ENCODE measurements around the gene LIN37. TPM values are rescaled to one million over a fixed set of nuclear protein-coding genes. Genes with fewer than 3 reads are reported as not detected.

Gene LIN37
- 11.7 and 13.5 TPM in 2 replicates for total RNA-seq

GRCh38 chr19:35748106-35749020 lies at the start of gene LIN37:
Gene LIN37 (plus strand): TSS chr19:35748576. CDS start chr19:35748725, 149 bp downstream.

GRCh38 chr19:35704218-35704617 lies 44.2 kb upstream of the LIN37 start, which contains the start of gene ZBTB32:
Gene ZBTB32 (plus strand): TSS chr19:35704558. CDS start chr19:35714627, 10,069 bp downstream.

GRCh38 chr19:35717665-35718344 lies 30.6 kb upstream of the LIN37 start, which contains the start of gene KMT2B:
Gene KMT2B (plus strand): TSS chr19:35718003. CDS start chr19:35718019, 16 bp downstream.

GRCh38 chr19:35742121-35742724 lies 6.2 kb upstream of the LIN37 start, which contains the start of gene IGFLR1:
Gene IGFLR1 (minus strand): TSS chr19:35742452. CDS start chr19:35741180, 1,272 bp downstream.

GRCh38 chr19:35745328-35746086 lies 2.9 kb upstream of the LIN37 start, which contains the start of the genes PSENEN and U2AF1L4:
Gene PSENEN (plus strand): TSS chr19:35745651. CDS start chr19:35745931, 280 bp downstream.
Gene U2AF1L4 (minus strand): TSS chr19:35745418. CDS start chr19:35745391, 27 bp downstream.

GRCh38 chr19:35756377-35757230 lies 8.2 kb downstream of the LIN37 start, which contains the start of gene HSPB6:
Gene HSPB6 (minus strand): TSS chr19:35757029. CDS start chr19:35757008, 21 bp downstream.

GRCh38 chr19:35757749-35758608 lies 9.6 kb downstream of the LIN37 start, which contains the start of gene PROSER3:
Gene PROSER3 (plus strand): TSS chr19:35758176. CDS start chr19:35758216, 40 bp downstream.

GRCh38 chr19:35775298-35776101 lies 27.1 kb downstream of the LIN37 start, which contains the start of gene ARHGAP33:
Gene ARHGAP33 (plus strand): TSS chr19:35775564. CDS start chr19:35775659, 95 bp downstream.

Other genes with a start within 250 kb of the LIN37 start
- gene DMKN, start 234.9 kb upstream of the LIN37 start, total RNA-seq = 22.8 and 37.0 TPM in 2 replicates
- gene SBSN, start 220.3 kb upstream of the LIN37 start, total RNA-seq = 0.82 and 11.0 TPM in 2 replicates
- gene GAPDHS, start 215.1 kb upstream of the LIN37 start, total RNA-seq = not detected in 2 replicates
- 106 and 108 TPM in 2 replicates for gene TMEM147, start 202.9 kb upstream of the LIN37 start, total RNA-seq
- not detected in 2 replicates for gene ATP4A, start 184.9 kb upstream of the LIN37 start, total RNA-seq
- gene PMIS2, start 162.4 kb upstream of the LIN37 start, total RNA-seq = not detected in 2 replicates
- 6.2 and 7.6 TPM in 2 replicates for gene HAUS5, start 135.8 kb upstream of the LIN37 start, total RNA-seq
- gene RBM42, start 119.5 kb upstream of the LIN37 start, total RNA-seq = 75.2 and 76.0 TPM in 2 replicates
- gene ETV2, start 106.8 kb upstream of the LIN37 start, total RNA-seq = 1.2 and 3.4 TPM in 2 replicates
- gene COX6B1, start 100.3 kb upstream of the LIN37 start, total RNA-seq = 325 and 420 TPM in 2 replicates
- not detected in 2 replicates for gene UPK1A, start 82.1 kb upstream of the LIN37 start, total RNA-seq
- gene ZBTB32, start 44.0 kb upstream of the LIN37 start, total RNA-seq = not detected in 2 replicates
- 13.9 and 17.9 TPM in 2 replicates for gene KMT2B, start 30.6 kb upstream of the LIN37 start, total RNA-seq
- 9.8 and 13.5 TPM in 2 replicates for gene IGFLR1, start 6.1 kb upstream of the LIN37 start, total RNA-seq
- 11.0 and 18.2 TPM in 2 replicates for gene U2AF1L4, start 3.2 kb upstream of the LIN37 start, total RNA-seq
- 39.8 and 52.0 TPM in 2 replicates for gene PSENEN, start 2.9 kb upstream of the LIN37 start, total RNA-seq
- gene HSPB6, start 8.5 kb downstream of the LIN37 start, total RNA-seq = 142 and 170 TPM in 2 replicates
- gene PROSER3, start 9.6 kb downstream of the LIN37 start, total RNA-seq = 5.8 and 7.5 TPM in 2 replicates
- 3.0 and 6.7 TPM in 2 replicates for gene ARHGAP33, start 27.0 kb downstream of the LIN37 start, total RNA-seq
- gene PRODH2, start 64.3 kb downstream of the LIN37 start, total RNA-seq = not detected in 2 replicates
- not detected in 2 replicates for gene NPHS1, start 103.9 kb downstream of the LIN37 start, total RNA-seq
- 0.17 TPM in 1 of 2 replicates, not detected in the other for gene KIRREL2, start 108.3 kb downstream of the LIN37 start, total RNA-seq
- gene APLP1, start 120.0 kb downstream of the LIN37 start, total RNA-seq = 8.9 and 27.8 TPM in 2 replicates
- 0.34 and 1.5 TPM in 2 replicates for gene NFKBID, start 152.0 kb downstream of the LIN37 start, total RNA-seq
- gene HCST, start 154.0 kb downstream of the LIN37 start, total RNA-seq = not detected in 2 replicates
- gene TYROBP, start 159.7 kb downstream of the LIN37 start, total RNA-seq = not detected in 2 replicates
- gene LRFN3, start 187.8 kb downstream of the LIN37 start, total RNA-seq = 8.6 and 9.7 TPM in 2 replicates
- 37.3 and 43.3 TPM in 2 replicates for gene SDHAF1, start 246.6 kb downstream of the LIN37 start, total RNA-seq